ENCODE results near the gene LOXHD1.

Gene LOXHD1

GRCh38 chr18:46459789-46460455 lies 197.1 kb downstream of the LOXHD1 start:
- no peak for FAIRE-seq
- DNase-seq (ENCODE audit: insufficient read length, low spot score), result no peak

- DNase-seq (ENCODE audit: insufficient read length, low spot score) (no peak), FAIRE-seq (no peak)
Measured at GRCh38 chr18:46458472-46458871, 198.5 kb downstream of the LOXHD1 start.

GRCh38 chr18:46456691-46457090 lies 200.3 kb downstream of the LOXHD1 start:
- DNase-seq (ENCODE audit: insufficient read length, low spot score), result no peak
- FAIRE-seq, result no peak

- FAIRE-seq, result no peak
- no peak for DNase-seq (ENCODE audit: insufficient read length, low spot score)
Measured at GRCh38 chr18:46452820-46453219, 204.2 kb downstream of the LOXHD1 start.

- no peak for FAIRE-seq
- DNase-seq (ENCODE audit: insufficient read length, low spot score), result no peak
Measured at GRCh38 chr18:46449499-46449898, 207.5 kb downstream of the LOXHD1 start.

GRCh38 chr18:46449033-46449432 lies 208.0 kb downstream of the LOXHD1 start:
- DNase-seq (ENCODE audit: insufficient read length, low spot score) (no peak), FAIRE-seq (no peak)

GRCh38 chr18:46448347-46448746 lies 208.7 kb downstream of the LOXHD1 start:
- DNase-seq (ENCODE audit: insufficient read length, low spot score) (no peak), FAIRE-seq (no peak)

GRCh38 chr18:46447792-46448191 lies 209.2 kb downstream of the LOXHD1 start:
- no peak for DNase-seq (ENCODE audit: insufficient read length, low spot score)

GRCh38 chr18:46447323-46447722 lies 209.7 kb downstream of the LOXHD1 start:
- FAIRE-seq, result no peak
- no peak for DNase-seq (ENCODE audit: insufficient read length, low spot score)

More at GRCh38 chr18:46447792-46448191, 209.2 kb downstream of the LOXHD1 start:
- FAIRE-seq, result no peak

- FAIRE-seq (no peak), DNase-seq (ENCODE audit: insufficient read length, low spot score) (no peak)
Measured at GRCh38 chr18:46445522-46446313, 211.3 kb downstream of the LOXHD1 start.

GRCh38 chr18:46439037-46439436 lies 218.0 kb downstream of the LOXHD1 start:
- DNase-seq (ENCODE audit: insufficient read length, low spot score) (no peak), FAIRE-seq (no peak)

GRCh38 chr18:46437061-46437460 lies 220.0 kb downstream of the LOXHD1 start:
- DNase-seq (ENCODE audit: insufficient read length, low spot score) (no peak), FAIRE-seq (no peak)

- DNase-seq (ENCODE audit: insufficient read length, low spot score) (no peak), FAIRE-seq (no peak)
Measured at GRCh38 chr18:46436621-46437020, 220.4 kb downstream of the LOXHD1 start.

- no peak for FAIRE-seq
Measured at GRCh38 chr18:46435031-46435430, 222.0 kb downstream of the LOXHD1 start.

GRCh38 chr18:46434629-46435028 lies 222.4 kb downstream of the LOXHD1 start:
- DNase-seq (ENCODE audit: insufficient read length, low spot score), result no peak
- no peak for FAIRE-seq

More at GRCh38 chr18:46435031-46435430, 222.0 kb downstream of the LOXHD1 start:
- no peak for DNase-seq (ENCODE audit: insufficient read length, low spot score)

GRCh38 chr18:46433121-46433826 lies 223.7 kb downstream of the LOXHD1 start:
- no peak for FAIRE-seq
- DNase-seq (ENCODE audit: insufficient read length, low spot score), result no peak

- DNase-seq (ENCODE audit: insufficient read length, low spot score) (no peak), FAIRE-seq (no peak)
Measured at GRCh38 chr18:46431522-46432171, 225.4 kb downstream of the LOXHD1 start.

- FAIRE-seq, result no peak
- no peak for DNase-seq (ENCODE audit: insufficient read length, low spot score)
Measured at GRCh38 chr18:46429649-46430224, 227.3 kb downstream of the LOXHD1 start.

- FAIRE-seq, result no peak
- DNase-seq (ENCODE audit: insufficient read length, low spot score), result no peak
Measured at GRCh38 chr18:46429130-46429529, 227.9 kb downstream of the LOXHD1 start.

GRCh38 chr18:46428368-46428767 lies 228.7 kb downstream of the LOXHD1 start:
- FAIRE-seq, result no peak
- no peak for DNase-seq (ENCODE audit: insufficient read length, low spot score)

Data from HTR-8/SVneo (cell line).